Neural cell (in vitro differentiated cells): Measurements from ENCODE around the gene CARMIL1.

Source experiments
- CTCF ChIP-seq: fragments of 450-650 bp; IDR thresholded peaks from 2 replicates; pipeline ENCODE4 v1.5.1; 2014; ENCODE audit warnings: antibody characterized with exemption, mild to moderate bottlenecking, moderate library complexity; ENCODE audit not compliant: poor library complexity, severe bottlenecking
- EZH2 ChIP-seq: fragments of 200-600, 300-800 bp; shearing (Covaris generic), sonication (generic); IDR thresholded peaks from 2 replicates; pipeline ENCODE4 v1.6.1; 2014; ENCODE audit warnings: antibody characterized with exemption, low read length, borderline replicate concordance, mild to moderate bottlenecking; ENCODE audit not compliant: insufficient read depth, poor library complexity, severe bottlenecking
- POLR2AphosphoS5 ChIP-seq: IDR thresholded peaks from 2 replicates; pipeline ENCODE4 v1.6.1; 2012
- RAD21 ChIP-seq: fragments of 450-650 bp; conservative IDR thresholded peaks from 2 replicates; pipeline ENCODE4 v1.6.1; 2014; ENCODE audit warnings: antibody characterized with exemption, mild to moderate bottlenecking, moderate library complexity
- SMC3 ChIP-seq: fragments of 450-650 bp; conservative IDR thresholded peaks from 2 replicates; pipeline ENCODE4 v1.6.1; 2014; ENCODE audit warnings: antibody characterized with exemption, mild to moderate bottlenecking, moderate library complexity; ENCODE audit not compliant: poor library complexity

GRCh38 chr6:25369433-25370177 lies 90.4 kb downstream of the CARMIL1 start:
- TF ChIP-seq CTCF (no peak), SMC3 (no peak), RAD21 (no peak), POLR2AphosphoS5 (no peak), EZH2 (no peak)
